ENCODE data around the gene TIMM13. TPM values are rescaled to one million over a fixed set of nuclear protein-coding genes. Genes with fewer than 3 reads are reported as not detected.
A peak's percentile ranks its signal among the peaks of the same experiment; 100 is the strongest.

TIMM13 gene
- total RNA-seq, 1 donor from 2014 or later: 117 TPM

DNA sequence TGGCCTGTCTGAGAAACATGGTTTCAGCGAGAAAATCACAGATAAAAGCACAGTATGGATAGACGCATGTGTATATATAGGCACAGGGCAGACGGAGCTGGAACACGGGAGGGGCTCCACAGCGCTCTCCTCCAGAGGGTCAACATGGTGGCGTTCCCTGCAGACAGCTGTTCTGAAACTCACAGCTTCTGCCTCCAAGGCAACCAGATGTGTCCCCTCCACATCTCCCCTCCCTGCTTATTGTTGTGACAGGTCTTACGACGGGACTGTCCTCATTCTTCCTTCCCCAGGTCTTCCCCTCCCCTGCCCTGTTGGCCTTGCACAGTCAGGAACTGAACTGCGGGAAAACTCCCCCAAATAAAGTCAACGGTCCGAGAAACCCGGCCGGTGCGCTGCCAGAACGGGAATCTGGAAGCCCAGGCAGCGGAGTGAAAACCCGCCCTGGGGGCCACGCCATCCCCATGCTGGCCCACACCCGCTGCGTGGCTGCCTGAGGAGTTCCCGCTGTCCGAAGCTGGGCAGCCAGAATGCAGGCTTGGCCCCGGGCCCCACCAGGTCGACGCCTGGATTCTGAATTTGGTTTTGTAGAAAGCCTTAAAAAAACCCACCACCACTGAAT, 2.6 kb upstream of the TIMM13 start:
- Mint-ChIP-seq H3K4me1 (ENCODE audit: unreplicated experiment) (peaks cover 10% of the 10 kb centered on the region), H3K27me3 (ENCODE audit: unreplicated experiment) (peaks cover 11% of the 10 kb centered on the region), H3K27ac (ENCODE audit: unreplicated experiment) (peak overlapping the region; percentile 71), H3K36me3 (ENCODE audit: low read depth, unreplicated experiment) (peaks cover 15% of the 10 kb centered on the region), H3K4me3 (ENCODE audit: unreplicated experiment) (no peak overlapping the region), H3K9me3 (ENCODE audit: unreplicated experiment) (no peaks in the 10 kb centered on the region)
- no peak for DNase-seq (ENCODE audit: low spot score)
- TF ChIP-seq, protein P1, sequence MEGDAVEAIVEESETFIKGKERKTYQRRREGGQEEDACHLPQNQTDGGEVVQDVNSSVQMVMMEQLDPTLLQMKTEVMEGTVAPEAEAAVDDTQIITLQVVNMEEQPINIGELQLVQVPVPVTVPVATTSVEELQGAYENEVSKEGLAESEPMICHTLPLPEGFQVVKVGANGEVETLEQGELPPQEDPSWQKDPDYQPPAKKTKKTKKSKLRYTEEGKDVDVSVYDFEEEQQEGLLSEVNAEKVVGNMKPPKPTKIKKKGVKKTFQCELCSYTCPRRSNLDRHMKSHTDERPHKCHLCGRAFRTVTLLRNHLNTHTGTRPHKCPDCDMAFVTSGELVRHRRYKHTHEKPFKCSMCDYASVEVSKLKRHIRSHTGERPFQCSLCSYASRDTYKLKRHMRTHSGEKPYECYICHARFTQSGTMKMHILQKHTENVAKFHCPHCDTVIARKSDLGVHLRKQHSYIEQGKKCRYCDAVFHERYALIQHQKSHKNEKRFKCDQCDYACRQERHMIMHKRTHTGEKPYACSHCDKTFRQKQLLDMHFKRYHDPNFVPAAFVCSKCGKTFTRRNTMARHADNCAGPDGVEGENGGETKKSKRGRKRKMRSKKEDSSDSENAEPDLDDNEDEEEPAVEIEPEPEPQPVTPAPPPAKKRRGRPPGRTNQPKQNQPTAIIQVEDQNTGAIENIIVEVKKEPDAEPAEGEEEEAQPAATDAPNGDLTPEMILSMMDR (IDR thresholded peaks at IDR 0.05; ENCODE audit: unreplicated experiment): no peak

DNA sequence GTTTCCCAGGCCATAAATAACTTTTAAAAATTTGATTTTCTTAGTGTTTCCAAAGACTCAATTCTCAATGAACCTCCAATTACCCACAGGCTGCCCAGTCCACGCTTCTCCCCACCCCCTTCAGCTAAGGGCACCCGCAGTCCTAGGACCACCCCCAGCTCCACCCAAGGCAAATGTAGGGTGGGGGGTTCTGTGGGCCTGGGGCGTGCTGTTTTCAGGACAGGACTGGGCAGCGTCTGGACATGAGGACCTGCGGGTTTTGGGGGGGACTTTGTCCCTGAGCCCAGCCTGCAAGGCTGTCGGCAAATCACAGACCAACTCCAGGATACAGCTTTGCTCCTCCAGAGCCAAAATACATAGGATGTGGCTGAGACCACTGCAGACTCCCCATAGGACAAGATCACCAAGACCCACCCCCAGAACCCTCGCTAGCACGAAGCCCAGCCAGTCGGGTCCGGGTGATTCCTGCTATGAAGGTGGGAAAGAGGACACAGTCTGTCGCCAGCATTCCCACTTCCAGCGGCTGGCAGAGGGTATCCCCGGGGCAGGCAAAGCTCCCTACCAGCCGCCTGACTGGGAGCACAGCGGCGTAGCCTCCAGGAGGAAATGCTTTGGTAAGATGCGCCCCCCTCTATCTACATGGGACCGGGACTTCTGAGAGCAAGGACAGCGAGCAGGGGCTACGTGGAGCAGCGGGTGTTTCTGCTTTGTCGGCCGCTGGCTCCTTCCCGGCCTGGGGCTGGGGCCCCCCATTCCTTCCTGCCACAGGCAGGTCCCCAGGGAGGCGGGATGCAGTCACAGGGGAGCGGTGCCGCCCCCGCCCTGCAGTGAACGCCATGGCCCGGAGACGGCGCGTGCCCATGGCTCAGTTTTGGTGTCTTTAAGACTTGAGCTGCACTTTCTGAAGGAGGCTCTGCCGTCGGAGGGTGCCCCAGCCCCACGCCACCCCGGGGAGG, 1.6 kb upstream of the TIMM13 start:
- peaks cover 10% of the 10 kb centered on the region for H3K27me3 Mint-ChIP-seq (ENCODE audit: unreplicated experiment)
- H3K4me1 Mint-ChIP-seq (ENCODE audit: unreplicated experiment): peaks cover 10% of the 10 kb centered on the region
- H3K4me3 Mint-ChIP-seq (ENCODE audit: unreplicated experiment): no peak overlapping the region
- no peak overlapping the region for H3K27ac Mint-ChIP-seq (ENCODE audit: unreplicated experiment)
- no peaks in the 10 kb centered on the region for H3K9me3 Mint-ChIP-seq (ENCODE audit: unreplicated experiment)
- no peak for DNase-seq (ENCODE audit: low spot score)
- TF ChIP-seq, protein P1 (IDR thresholded peaks at IDR 0.05; ENCODE audit: unreplicated experiment): no peak
- H3K36me3 Mint-ChIP-seq (ENCODE audit: low read depth, unreplicated experiment): peaks cover 15% of the 10 kb centered on the region

GRCh38 chr19:2428321-2428690, 920 bp upstream of the TIMM13 start:
- H3K4me3 Mint-ChIP-seq (ENCODE audit: unreplicated experiment): peak overlapping the region; percentile 96
- TF ChIP-seq, protein P1 (IDR thresholded peaks at IDR 0.05; ENCODE audit: unreplicated experiment): no peak
- peak overlapping the region; percentile 94 for H3K27ac Mint-ChIP-seq (ENCODE audit: unreplicated experiment)
- no peaks in the 10 kb centered on the region for H3K9me3 Mint-ChIP-seq (ENCODE audit: unreplicated experiment)
- DNase-seq (ENCODE audit: low spot score): peak; percentile 34
- peaks cover 9% of the 10 kb centered on the region for H3K27me3 Mint-ChIP-seq (ENCODE audit: unreplicated experiment)
- peaks cover 15% of the 10 kb centered on the region for H3K36me3 Mint-ChIP-seq (ENCODE audit: low read depth, unreplicated experiment)
- H3K4me1 Mint-ChIP-seq (ENCODE audit: unreplicated experiment): peaks cover 10% of the 10 kb centered on the region

- H3K4me3 Mint-ChIP-seq (ENCODE audit: unreplicated experiment): peak overlapping the region; percentile 96
- H3K4me1 Mint-ChIP-seq (ENCODE audit: unreplicated experiment): peaks cover 10% of the 10 kb centered on the region
- H3K36me3 Mint-ChIP-seq (ENCODE audit: low read depth, unreplicated experiment): peaks cover 15% of the 10 kb centered on the region
- DNase-seq (ENCODE audit: low spot score): peak; percentile 50
- peaks cover 11% of the 10 kb centered on the region for H3K27me3 Mint-ChIP-seq (ENCODE audit: unreplicated experiment)
- no peaks in the 10 kb centered on the region for H3K9me3 Mint-ChIP-seq (ENCODE audit: unreplicated experiment)
- TF ChIP-seq, protein P1 (IDR thresholded peaks at IDR 0.05; ENCODE audit: unreplicated experiment): no peak
- H3K27ac Mint-ChIP-seq (ENCODE audit: unreplicated experiment): peak overlapping the region; percentile 94
Observed at GRCh38 chr19:2426611-2427428, 566 bp downstream of the TIMM13 start.

Data from endothelial cell (in vitro differentiated cells).